Endodermal cell (in vitro differentiated cells): ENCODE measurements around the gene LGALS4. TPM values are rescaled to one million over a fixed set of nuclear protein-coding genes. Genes with fewer than 3 reads are reported as not detected.

Experiments
- DNase-seq: peaks from one replicate; pipeline ENCODE4 v3.0.0-alpha.2; 2017
- H3K27ac ChIP-seq: 2 replicates; pipeline ENCODE4 v1.5.1; 2013; ENCODE audit warnings: mild to moderate bottlenecking, low read depth, low read length, moderate library complexity
- H3K27me3 ChIP-seq: 2 replicates; pipeline ENCODE4 v1.6.1; 2013; ENCODE audit warnings: mild to moderate bottlenecking, low read length, moderate library complexity; ENCODE audit not compliant: insufficient read depth, control insufficient read depth, poor library complexity, severe bottlenecking
- H3K36me3 ChIP-seq: 2 replicates; pipeline ENCODE4 v1.7.0; 2013; ENCODE audit warnings: mild to moderate bottlenecking, low read length, moderate library complexity; ENCODE audit not compliant: control insufficient read depth, insufficient read depth
- H3K4me1 ChIP-seq: one replicate; pipeline ENCODE4 v1.7.0; 2013; ENCODE audit warnings: low read length; ENCODE audit not compliant: control insufficient read depth, insufficient read depth
- H3K4me3 ChIP-seq: 2 replicates; pipeline ENCODE4 v1.5.1; 2013; ENCODE audit warnings: mild to moderate bottlenecking, low read length, moderate library complexity
- H3K9ac ChIP-seq: 2 replicates; pipeline ENCODE4 v1.6.1; 2013; ENCODE audit warnings: mild to moderate bottlenecking, low read length, moderate library complexity; ENCODE audit not compliant: poor library complexity, severe bottlenecking; ENCODE audit errors: extremely low read depth
- H3K9me3 ChIP-seq: 2 replicates; pipeline ENCODE4 v1.6.1; 2013; ENCODE audit warnings: mild to moderate bottlenecking, low read length, moderate library complexity; ENCODE audit not compliant: control insufficient read depth
- H3K27ac Mint-ChIP-seq: 2 replicates; pipeline ENCODE4 v1.8.0; 2020; ENCODE audit warnings: mixed read lengths
- H3K27me3 Mint-ChIP-seq: 2 replicates; pipeline ENCODE4 v1.8.0; 2021; ENCODE audit warnings: mild to moderate bottlenecking, mixed read lengths; ENCODE audit not compliant: insufficient read depth
- H3K36me3 Mint-ChIP-seq: 2 replicates; pipeline ENCODE4 v1.8.0; 2020; ENCODE audit warnings: low read depth, mixed read lengths
- H3K4me1 Mint-ChIP-seq: 2 replicates; pipeline ENCODE4 v1.8.0; 2020; ENCODE audit warnings: mixed read lengths
- H3K4me3 Mint-ChIP-seq: 2 replicates; pipeline ENCODE4 v1.8.0; 2020; ENCODE audit warnings: mild to moderate bottlenecking, moderate library complexity, mixed read lengths
- H3K9me3 Mint-ChIP-seq: 2 replicates; pipeline ENCODE4 v1.8.0; 2020; ENCODE audit warnings: mild to moderate bottlenecking, mixed read lengths
- WGBS, 2 experiments: methylation state at CpG; one replicate each; pipeline versions ENCODE4 v1.1.5 to v1.1.7; 2013; ENCODE audit warnings: missing lambda C conversion rate in 2 of 2, mixed read lengths in 1 of 2; ENCODE audit not compliant: insufficient coverage in 1 of 2, insufficient read length in 1 of 2; 5-methylcytosine and 5-hydroxymethylcytosine counted together
- total RNA-seq, 2 donors: library from RNA; stranded (reverse); fragmentation: NEBNext Ultra II Directional in 1 of 2; extraction: Animal tissue kit (Norgen Biotek cat#: 25700) in 1 of 2; gene quantifications; 2 replicates in 1 of 2; 3 replicates in 1 of 2; pipeline ENCODE4 v1.2.1, GENCODE V29; 2021
- TF ChIP-seq, protein P1 (sequence below): fragments of 200-600 bp; sonication (generic); conservative IDR thresholded peaks from 2 replicates; pipeline ENCODE4 v1.5.0; 2021; ENCODE audit warnings: antibody characterized with exemption, mild to moderate bottlenecking

The LGALS4 gene
- total RNA-seq, 2 donors from 2014 or later: 0.49 to 0.84 TPM

DNA sequence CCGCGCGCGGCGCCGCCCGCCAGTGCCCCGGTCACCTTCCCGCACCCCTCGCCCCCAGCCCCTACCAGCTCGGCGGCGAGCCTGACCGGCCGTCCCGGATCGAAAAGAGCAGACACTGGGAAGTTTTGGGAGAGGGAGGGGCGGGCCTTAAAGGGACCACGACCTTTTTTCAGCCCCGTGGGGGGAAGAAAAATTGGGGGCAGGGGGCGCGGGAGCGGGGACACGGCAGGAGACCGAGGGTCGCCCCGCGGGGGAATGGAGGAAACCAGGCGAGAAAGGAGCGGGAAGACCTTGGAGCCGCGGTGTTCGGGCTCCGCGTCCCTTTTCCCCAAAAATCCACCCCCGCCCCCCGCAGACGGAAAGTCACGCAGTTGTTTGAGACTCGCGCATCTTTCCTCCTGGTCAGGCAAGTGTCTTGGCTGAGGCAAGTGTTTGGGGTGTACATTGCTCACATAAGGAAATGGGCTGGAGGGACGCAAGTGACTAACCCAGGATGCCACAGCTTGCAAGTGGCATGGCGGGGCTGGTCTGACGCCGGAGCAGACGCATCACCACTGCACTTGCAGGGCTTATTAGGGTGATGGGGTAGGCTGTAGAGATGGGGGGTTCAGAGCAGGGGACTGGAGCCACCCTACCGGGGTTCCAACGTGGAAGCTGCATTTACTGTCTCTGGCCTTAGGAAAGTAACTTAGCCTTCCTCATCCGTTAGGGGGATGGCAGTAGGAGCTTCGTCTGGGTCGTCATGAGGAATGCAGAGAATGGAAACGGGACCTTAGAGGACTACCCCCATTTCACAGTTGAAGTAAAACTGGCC, 39.7 kb upstream of the LGALS4 start:
- peak overlapping the region; percentile 88 for H3K4me3 ChIP-seq
- no peaks in the 10 kb centered on the region for H3K9me3 ChIP-seq
- Mint-ChIP-seq H3K27me3 (no peaks in the 10 kb centered on the region), H3K9me3 (peaks cover 18% of the 10 kb centered on the region), H3K4me1 (peaks cover 16% of the 10 kb centered on the region), H3K36me3 (peaks cover 16% of the 10 kb centered on the region), H3K4me3 (peak overlapping the region; percentile 85), H3K27ac (peak overlapping the region; percentile 99)
- TF ChIP-seq, protein P1, sequence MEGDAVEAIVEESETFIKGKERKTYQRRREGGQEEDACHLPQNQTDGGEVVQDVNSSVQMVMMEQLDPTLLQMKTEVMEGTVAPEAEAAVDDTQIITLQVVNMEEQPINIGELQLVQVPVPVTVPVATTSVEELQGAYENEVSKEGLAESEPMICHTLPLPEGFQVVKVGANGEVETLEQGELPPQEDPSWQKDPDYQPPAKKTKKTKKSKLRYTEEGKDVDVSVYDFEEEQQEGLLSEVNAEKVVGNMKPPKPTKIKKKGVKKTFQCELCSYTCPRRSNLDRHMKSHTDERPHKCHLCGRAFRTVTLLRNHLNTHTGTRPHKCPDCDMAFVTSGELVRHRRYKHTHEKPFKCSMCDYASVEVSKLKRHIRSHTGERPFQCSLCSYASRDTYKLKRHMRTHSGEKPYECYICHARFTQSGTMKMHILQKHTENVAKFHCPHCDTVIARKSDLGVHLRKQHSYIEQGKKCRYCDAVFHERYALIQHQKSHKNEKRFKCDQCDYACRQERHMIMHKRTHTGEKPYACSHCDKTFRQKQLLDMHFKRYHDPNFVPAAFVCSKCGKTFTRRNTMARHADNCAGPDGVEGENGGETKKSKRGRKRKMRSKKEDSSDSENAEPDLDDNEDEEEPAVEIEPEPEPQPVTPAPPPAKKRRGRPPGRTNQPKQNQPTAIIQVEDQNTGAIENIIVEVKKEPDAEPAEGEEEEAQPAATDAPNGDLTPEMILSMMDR: no peak
- H3K27me3 ChIP-seq: no peaks in the 10 kb centered on the region
- peak; percentile 77 for DNase-seq
- 2 to 4% methylated on average over 13 to 50 of the region's 52 CpGs for WGBS, 2 experiments
- peaks cover 12% of the 10 kb centered on the region for H3K36me3 ChIP-seq
- H3K4me1 ChIP-seq: peaks cover 4% of the 10 kb centered on the region
- H3K27ac ChIP-seq: peak overlapping the region; percentile 87
- H3K9ac ChIP-seq: peak overlapping the region; percentile 95

DNA sequence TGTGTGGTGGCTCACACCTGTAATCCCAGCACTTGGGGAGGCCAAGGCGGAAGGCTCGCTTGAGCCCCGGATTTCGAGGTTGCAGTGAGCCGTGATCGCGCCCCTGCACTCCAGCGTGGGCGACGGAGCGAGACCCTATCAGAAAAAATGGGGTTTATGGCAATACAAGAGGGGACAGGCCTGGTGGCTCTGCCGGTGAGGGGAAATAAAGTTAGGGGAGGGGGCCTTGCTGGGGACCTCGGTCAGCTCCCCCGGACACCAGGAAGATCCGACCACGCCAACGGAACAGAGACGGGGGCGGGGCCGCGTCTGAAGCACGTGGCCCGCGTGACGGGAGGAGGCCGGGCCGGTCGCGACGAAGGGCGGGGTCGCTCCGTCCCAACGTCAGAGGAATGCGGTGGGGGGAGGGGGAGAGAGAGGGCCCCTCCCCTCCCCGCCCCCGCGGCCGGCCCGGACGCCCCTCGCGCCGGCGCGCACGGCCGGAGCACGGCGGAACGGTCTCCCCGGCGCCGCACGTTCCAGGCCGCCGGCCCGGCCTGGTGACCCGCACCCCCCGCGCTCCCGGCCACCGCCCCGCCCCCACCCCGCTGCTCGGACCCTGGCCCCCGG, 39.0 kb upstream of the LGALS4 start:
- Mint-ChIP-seq H3K27me3 (no peaks in the 10 kb centered on the region), H3K4me1 (peaks cover 17% of the 10 kb centered on the region), H3K9me3 (peaks cover 17% of the 10 kb centered on the region), H3K27ac (peak overlapping the region; percentile 99), H3K36me3 (peaks cover 22% of the 10 kb centered on the region), H3K4me3 (peak overlapping the region; percentile 85)
- H3K9ac ChIP-seq: peak overlapping the region; percentile 95
- no peaks in the 10 kb centered on the region for H3K27me3 ChIP-seq
- H3K4me3 ChIP-seq: peak overlapping the region; percentile 86
- DNase-seq: peak; percentile 95
- H3K27ac ChIP-seq: peak overlapping the region; percentile 87
- H3K9me3 ChIP-seq: no peaks in the 10 kb centered on the region
- TF ChIP-seq, protein P1: no peak
- WGBS, 2 experiments: 2 to 15% methylated on average over 12 to 64 of the region's 67 CpGs
- H3K4me1 ChIP-seq: peaks cover 8% of the 10 kb centered on the region
- peaks cover 19% of the 10 kb centered on the region for H3K36me3 ChIP-seq

DNA sequence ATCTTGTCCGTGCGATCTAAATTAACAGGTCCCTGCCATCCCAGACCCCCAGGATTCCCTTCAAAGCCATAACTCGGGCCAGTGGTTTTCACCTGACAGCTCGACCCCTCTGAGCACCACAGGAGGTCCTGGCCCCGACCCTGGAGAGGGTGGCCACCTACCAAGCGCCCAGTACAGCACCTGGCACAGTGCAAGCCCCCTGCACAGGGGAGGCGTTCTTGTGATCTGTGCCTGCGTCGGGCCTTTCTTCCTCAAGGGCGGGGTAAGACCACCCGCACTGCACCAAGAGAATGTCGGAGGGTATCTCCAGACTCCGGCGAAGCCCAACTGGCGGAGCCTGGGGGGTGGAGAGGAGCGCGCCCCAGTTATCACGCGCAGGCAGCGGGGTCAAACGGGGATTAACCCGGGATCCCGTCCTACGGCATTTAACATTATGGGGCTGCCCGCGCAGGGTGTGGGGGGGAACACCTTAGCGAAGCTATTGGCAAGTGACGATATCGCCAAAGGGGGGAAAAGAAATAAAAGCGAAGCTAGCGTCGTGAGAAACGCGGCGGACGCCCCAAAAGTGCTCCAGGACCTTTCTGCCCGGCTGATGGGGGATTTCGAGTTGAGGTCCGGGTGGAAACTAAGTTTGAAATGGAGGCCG, 38.4 kb upstream of the LGALS4 start:
- no peaks in the 10 kb centered on the region for H3K9me3 ChIP-seq
- H3K4me1 ChIP-seq: peaks cover 8% of the 10 kb centered on the region
- peaks cover 27% of the 10 kb centered on the region for H3K36me3 Mint-ChIP-seq
- WGBS, 2 experiments: 15 to 23% methylated on average over 34 to 40 of the region's 40 CpGs
- TF ChIP-seq, protein P1: peak; percentile 1
- H3K4me3 Mint-ChIP-seq: peak overlapping the region; percentile 85
- H3K4me1 Mint-ChIP-seq: peaks cover 17% of the 10 kb centered on the region
- H3K27me3 Mint-ChIP-seq: no peaks in the 10 kb centered on the region
- no peak for DNase-seq
- H3K36me3 ChIP-seq: peaks cover 25% of the 10 kb centered on the region
- peak overlapping the region; percentile 86 for H3K4me3 ChIP-seq
- H3K27ac ChIP-seq: peak overlapping the region; percentile 83
- H3K9me3 Mint-ChIP-seq: peaks cover 11% of the 10 kb centered on the region
- no peaks in the 10 kb centered on the region for H3K27me3 ChIP-seq
- peak overlapping the region; percentile 99 for H3K27ac Mint-ChIP-seq
- peak overlapping the region; percentile 62 for H3K9ac ChIP-seq
